HG03159 (cell line): ENCODE results near the gene GSG1L.

Experiments
- ATAC-seq: cut with Tn5 transposase; IDR thresholded peaks from one replicate; pipeline ENCODE4 v1.9.1; 2021; ENCODE audit warnings: mild to moderate bottlenecking, moderate library complexity; ENCODE audit not compliant: unreplicated experiment

GSG1L gene

DNA sequence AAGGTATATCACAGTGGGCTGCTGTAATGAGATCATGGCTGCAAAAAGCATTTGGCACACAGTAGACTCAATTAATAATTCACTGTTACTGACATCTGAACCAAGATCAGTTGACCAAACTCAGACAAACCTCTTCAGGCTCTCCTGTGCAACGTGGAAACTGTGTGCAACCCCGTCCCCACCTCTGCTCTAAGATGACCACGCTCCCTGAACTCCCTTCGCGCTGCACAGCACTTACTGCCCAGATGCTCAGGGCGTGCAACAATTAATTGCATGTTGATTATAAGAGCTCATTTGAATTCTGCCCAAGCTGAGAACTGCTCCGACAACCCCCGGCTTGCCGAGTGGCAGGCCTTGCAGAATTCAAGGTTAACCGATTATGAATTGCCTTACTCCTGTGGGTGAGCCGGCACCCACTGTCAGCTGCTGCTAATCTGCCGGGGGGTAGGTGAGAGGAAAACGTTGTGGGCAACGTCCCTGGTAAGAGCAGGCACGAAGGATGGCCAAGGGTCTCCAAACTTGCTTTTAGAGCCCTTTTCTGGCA lies 1.3 kb upstream of the GSG1L start:
- no peak for ATAC-seq

GRCh38 chr16:28064150-28064549 lies 636 bp upstream of the GSG1L start:
- no peak for ATAC-seq

DNA sequence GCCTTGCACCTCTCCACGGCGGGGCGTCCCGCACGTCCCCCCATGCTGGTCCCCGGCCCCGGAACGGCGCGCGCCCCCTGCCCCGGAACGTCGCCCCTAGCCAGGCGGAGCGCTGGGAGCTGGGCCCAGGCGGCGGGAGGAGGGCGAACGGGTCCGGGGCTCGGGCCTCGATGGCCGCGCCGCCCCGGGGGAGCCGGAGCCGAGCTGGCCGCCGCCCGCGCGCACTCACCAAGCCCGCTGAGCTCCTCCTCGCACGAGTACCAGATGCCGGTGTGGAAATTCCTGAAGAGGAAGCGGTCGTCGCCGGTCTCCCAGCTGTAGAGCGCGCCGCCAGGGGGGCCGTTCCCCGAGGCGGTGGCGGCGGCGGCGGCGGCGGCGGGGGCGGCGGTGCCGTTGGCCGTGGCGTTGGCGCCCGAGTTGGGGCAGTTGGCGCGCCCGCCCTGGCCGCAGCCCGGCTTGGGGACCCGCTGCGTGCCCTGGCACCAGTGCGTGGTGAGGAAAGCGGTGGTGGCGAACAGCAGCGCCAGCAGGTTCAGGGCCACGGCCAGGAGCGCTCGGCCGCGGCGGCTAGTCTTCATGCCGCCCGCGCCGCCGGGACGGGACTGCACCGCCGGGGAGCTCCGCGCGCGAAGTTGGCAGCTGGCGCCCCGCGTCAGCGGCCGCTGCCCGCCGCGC lies 530 bp downstream of the GSG1L start:
- no peak for ATAC-seq

DNA sequence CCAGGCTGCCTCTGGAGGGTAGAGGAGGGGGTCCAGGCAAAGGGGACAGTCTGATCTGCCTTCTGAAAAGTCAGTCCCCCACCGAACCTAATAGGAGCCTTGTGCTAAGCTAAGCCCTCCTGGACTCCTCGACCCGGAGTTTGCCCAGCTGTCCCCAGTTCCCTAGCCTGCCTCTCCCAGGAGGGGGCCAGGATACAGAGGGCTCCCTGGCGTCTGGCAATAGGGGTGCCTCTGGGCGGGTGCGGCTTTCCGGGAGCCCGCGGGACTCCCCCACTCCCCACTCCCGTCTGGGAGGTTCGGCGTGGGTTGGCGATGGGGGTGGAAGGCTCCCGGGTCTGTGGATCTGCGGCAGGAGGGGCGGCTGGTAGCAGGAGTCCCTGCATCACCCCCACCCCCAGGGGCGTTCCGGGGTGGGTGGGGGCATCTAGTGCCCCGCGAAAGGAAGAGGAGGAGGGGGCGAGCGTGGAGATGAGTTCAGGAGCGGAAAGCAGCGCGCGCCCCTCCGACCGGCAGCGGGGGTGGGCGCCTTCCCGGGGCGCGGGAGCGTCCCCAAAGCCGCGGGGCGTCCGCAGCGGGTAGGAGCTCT lies 1.2 kb downstream of the GSG1L start:
- no peak for ATAC-seq

DNA sequence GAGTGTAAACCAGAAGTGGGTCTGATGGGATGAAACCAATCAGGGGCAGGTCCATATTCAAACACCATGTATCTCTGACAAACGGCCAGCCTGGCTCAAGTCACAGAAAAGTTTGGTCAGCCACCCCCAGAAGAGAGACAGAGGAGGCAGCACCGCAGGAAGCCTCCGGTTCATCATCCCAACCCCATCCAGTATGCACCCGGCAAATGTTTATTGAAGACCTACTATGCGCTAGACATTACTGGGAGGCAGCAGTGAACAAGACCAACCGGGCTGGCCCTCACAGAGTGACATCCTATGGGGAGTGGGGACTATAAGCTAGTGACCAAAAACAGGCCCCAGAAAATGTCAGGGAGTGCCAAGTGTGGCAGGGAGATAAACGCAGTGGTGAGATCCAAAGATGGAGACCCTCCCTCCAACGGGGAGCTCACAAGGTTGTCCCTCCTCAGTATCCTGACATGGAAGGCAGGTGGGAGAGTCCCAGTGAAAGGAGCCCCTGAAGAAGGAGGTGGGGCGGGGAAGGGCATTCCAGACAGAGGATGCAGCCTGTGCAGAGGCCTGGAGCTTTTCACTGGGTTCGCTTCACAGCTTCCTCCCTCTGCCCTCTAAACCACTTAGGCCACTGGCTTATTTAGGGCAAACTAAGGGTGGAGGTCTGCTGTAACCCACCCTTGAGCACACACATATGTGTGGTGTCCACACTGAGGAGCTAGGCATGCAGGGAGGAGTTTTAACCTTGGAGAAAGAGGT lies 2.0 kb downstream of the GSG1L start:
- no peak for ATAC-seq

GRCh38 chr16:28059841-28060575 lies 3.5 kb downstream of the GSG1L start:
- ATAC-seq: no peak

GRCh38 chr16:28058839-28059589 lies 4.5 kb downstream of the GSG1L start:
- no peak for ATAC-seq

DNA sequence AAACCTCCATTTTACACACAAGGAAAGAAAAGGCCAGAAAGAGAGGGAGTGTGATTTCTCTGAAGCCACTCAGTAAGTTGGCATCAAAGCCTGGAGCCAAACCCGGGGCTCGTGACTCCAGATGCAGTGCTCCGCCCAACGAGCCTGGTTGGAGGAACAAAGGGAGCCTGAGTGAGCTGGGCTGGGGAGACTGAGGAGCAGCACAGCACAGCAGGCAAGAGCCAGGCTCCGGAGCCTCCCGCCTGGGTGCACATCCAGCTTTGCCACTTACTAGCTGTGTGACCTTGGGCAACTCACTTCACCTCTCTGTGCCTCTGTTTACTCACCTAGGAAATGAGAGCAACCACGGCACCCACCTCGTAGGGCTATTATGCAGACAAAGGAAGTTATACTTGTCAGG lies 5.6 kb downstream of the GSG1L start:
- ATAC-seq: no peak

- no peak for ATAC-seq
These were observed 10.1 kb downstream of the GSG1L start for GRCh38 chr16:28053461-28053860.

- no peak for ATAC-seq
These were observed 11.0 kb downstream of the GSG1L start for GRCh38 chr16:28052274-28053128.

- no peak for ATAC-seq
These were observed 12.0 kb downstream of the GSG1L start for GRCh38 chr16:28051486-28051885.

GRCh38 chr16:28042811-28043210 lies 20.7 kb downstream of the GSG1L start:
- no peak for ATAC-seq

DNA sequence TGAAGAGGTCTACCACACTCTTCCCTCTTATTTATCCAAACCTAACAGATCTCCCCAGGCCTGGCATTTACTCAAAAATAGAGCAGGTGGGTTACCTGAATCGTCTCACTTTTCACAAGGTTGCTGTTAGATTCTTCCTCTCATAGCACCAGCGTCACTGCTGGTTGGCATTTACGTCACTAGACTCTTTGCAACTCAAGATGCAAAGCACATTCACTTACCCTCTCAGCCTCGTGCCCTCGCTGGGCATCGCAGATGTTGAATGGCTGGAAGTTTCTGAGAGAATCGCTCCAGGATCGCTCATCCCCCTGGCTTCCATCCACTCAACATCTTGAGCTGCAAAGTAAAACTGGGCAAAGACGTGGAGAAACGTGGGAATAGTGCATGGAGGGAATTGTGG lies 21.9 kb downstream of the GSG1L start:
- ATAC-seq: no peak

- ATAC-seq: no peak
These were observed 23.5 kb downstream of the GSG1L start for GRCh38 chr16:28040039-28040438.

- ATAC-seq: no peak
These were observed 24.0 kb downstream of the GSG1L start for GRCh38 chr16:28039493-28039892.

DNA sequence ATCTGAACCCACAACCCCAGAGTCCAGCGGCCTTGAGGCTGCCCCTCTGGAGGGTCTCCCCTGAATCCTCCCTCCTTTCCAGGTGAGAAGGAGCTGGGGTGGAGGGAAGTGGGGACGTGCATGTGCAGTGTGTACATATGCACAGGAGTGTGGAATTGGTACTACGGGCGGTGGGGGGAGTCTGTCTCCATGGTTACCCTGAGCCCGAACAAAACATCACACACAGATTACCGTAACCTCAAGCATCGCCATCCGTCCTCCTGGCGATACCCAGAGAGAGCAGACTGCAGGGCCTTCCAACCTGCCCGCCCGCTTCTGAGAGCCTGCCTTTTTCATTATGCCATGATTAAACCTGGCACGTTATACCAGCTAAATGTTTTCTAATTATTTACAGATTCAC lies 25.1 kb downstream of the GSG1L start:
- no peak for ATAC-seq

DNA sequence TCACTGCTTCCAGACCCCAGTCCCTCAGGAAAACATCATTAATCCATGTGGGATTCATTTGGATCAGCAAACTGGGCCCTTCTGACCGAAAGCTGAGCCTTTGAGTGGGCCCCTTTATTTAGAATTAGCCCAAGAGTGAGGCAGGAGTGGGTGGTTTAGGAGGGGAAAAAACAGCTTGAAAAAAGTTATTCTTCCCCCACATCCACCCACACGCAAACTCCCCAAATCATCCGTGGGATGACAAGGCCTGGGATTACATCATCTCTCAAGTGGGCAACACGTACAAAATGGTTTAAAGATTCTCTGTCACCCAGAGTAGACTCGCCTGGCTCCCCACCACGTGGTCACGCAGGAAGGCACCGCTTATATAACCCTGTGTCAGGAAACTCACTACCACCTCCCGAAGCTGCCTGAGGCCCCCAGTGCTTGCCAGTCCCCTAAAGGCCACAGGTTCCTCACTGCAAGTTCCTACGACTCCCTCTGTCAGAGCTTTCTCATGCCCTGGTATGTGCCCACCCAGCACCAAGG lies 27.6 kb downstream of the GSG1L start:
- ATAC-seq: no peak

- ATAC-seq: no peak
These were observed 29.6 kb downstream of the GSG1L start for GRCh38 chr16:28033870-28034269.

DNA sequence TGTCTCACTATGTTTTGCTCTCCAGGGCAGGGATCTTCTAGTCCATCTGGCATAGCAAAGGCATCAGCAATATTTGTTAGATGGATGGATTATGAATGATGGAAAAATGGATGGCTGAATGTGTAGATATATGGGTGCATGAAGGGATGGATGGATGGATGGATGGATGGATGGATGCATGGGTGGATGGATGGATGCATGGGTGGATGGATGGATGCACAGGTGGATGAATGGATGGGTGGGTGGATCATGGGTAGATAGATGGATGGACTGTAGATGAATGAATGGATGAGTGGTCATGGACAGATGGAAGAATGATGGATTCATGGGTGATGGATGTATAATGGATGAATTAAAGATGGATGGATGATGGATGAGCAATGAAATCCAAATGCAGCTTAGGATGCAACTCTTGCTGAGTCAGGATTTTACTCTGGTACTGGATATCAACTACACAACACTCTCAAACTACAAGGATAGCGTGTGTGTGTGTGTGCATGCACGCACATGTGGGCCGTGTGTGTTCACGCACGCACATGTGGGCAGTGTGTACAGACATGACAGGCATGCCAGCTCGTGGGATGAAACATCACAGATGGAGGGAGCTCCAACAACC lies 34.0 kb downstream of the GSG1L start:
- ATAC-seq: no peak
